ENCODE results near the gene SH3BGRL.
"Not testable (repeated sequence)": the region's sequence is repeated elsewhere in the genome, so short reads cannot be mapped to it uniquely, and the experiment has no call there.

- TF ChIP-seq POLR2AphosphoS5 (IDR thresholded peaks at IDR 0.05); CTCF (IDR thresholded peaks at IDR 0.05 in 8 of 11, conservative IDR thresholded peaks at IDR 0.05 in 3 of 11); POLR2A (IDR thresholded peaks at IDR 0.05): not testable (repeated sequence)
Measured at GRCh38 chrX:81345296-81345695, 143.4 kb downstream of the SH3BGRL start.

Measured in spleen (tissue), 7 donors.